ENCODE data around the gene NSFL1C.

Gene NSFL1C

GRCh38 chr20:1491860-1492642, 25.4 kb upstream of the NSFL1C start:
- no peak overlapping the region for H3K27ac Mint-ChIP-seq

GRCh38 chr20:1491281-1491840, 24.7 kb upstream of the NSFL1C start, which contains the start of gene SIRPB2:
Gene SIRPB2 (minus strand): TSS chr20:1491420. CDS start chr20:1491359, 61 bp downstream.
- Mint-ChIP-seq H3K4me1 (ENCODE audit: low read depth) (peaks cover 14% of the 10 kb centered on the region), H3K4me3 (no peak within 1 kb of the TSS), H3K36me3 (ENCODE audit: low read depth) (no peaks in the 10 kb centered on the region), H3K27ac (no peak within 1 kb of the TSS), H3K27me3 (peaks cover 22% of the 10 kb centered on the region), H3K9me3 (no peaks in the 10 kb centered on the region)

More at GRCh38 chr20:1491860-1492642, 25.4 kb upstream of the NSFL1C start:
- Mint-ChIP-seq H3K4me1 (ENCODE audit: low read depth) (peaks cover 14% of the 10 kb centered on the region), H3K36me3 (ENCODE audit: low read depth) (no peaks in the 10 kb centered on the region), H3K4me3 (no peak overlapping the region), H3K9me3 (no peaks in the 10 kb centered on the region), H3K27me3 (peaks cover 25% of the 10 kb centered on the region)

- Mint-ChIP-seq H3K9me3 (no peaks in the 10 kb centered on the region), H3K27ac (no peak overlapping the region), H3K4me3 (no peak overlapping the region), H3K27me3 (peaks cover 21% of the 10 kb centered on the region), H3K4me1 (ENCODE audit: low read depth) (peaks cover 14% of the 10 kb centered on the region), H3K36me3 (ENCODE audit: low read depth) (no peaks in the 10 kb centered on the region)
Observed at GRCh38 chr20:1490643-1491195, 24.1 kb upstream of the NSFL1C start.

- Mint-ChIP-seq H3K36me3 (ENCODE audit: low read depth) (no peaks in the 10 kb centered on the region), H3K4me1 (ENCODE audit: low read depth) (peaks cover 14% of the 10 kb centered on the region), H3K9me3 (no peaks in the 10 kb centered on the region), H3K27ac (no peak overlapping the region), H3K27me3 (peaks cover 23% of the 10 kb centered on the region), H3K4me3 (no peak overlapping the region)
Observed at GRCh38 chr20:1489764-1490436, 23.3 kb upstream of the NSFL1C start.

GRCh38 chr20:1489325-1489724, 22.7 kb upstream of the NSFL1C start:
- no peaks in the 10 kb centered on the region for H3K9me3 Mint-ChIP-seq
- no peaks in the 10 kb centered on the region for H3K36me3 Mint-ChIP-seq (ENCODE audit: low read depth)
- no peak overlapping the region for H3K4me3 Mint-ChIP-seq
- peaks cover 14% of the 10 kb centered on the region for H3K4me1 Mint-ChIP-seq (ENCODE audit: low read depth)
- H3K27ac Mint-ChIP-seq, result no peak overlapping the region
- peaks cover 25% of the 10 kb centered on the region for H3K27me3 Mint-ChIP-seq

- Mint-ChIP-seq H3K4me3 (no peak overlapping the region), H3K9me3 (no peaks in the 10 kb centered on the region)
Observed at GRCh38 chr20:1486566-1486965, 19.9 kb upstream of the NSFL1C start.

GRCh38 chr20:1484438-1485116, 17.9 kb upstream of the NSFL1C start:
- peaks cover 22% of the 10 kb centered on the region for H3K27me3 Mint-ChIP-seq
- no peaks in the 10 kb centered on the region for H3K4me1 Mint-ChIP-seq (ENCODE audit: low read depth)
- H3K27ac Mint-ChIP-seq, result no peak overlapping the region
- no peaks in the 10 kb centered on the region for H3K9me3 Mint-ChIP-seq
- no peak overlapping the region for H3K4me3 Mint-ChIP-seq
- no peaks in the 10 kb centered on the region for H3K36me3 Mint-ChIP-seq (ENCODE audit: low read depth)

More at GRCh38 chr20:1486566-1486965, 19.9 kb upstream of the NSFL1C start:
- peaks cover 27% of the 10 kb centered on the region for H3K27me3 Mint-ChIP-seq
- no peak overlapping the region for H3K27ac Mint-ChIP-seq
- H3K4me1 Mint-ChIP-seq (ENCODE audit: low read depth), result no peaks in the 10 kb centered on the region
- no peaks in the 10 kb centered on the region for H3K36me3 Mint-ChIP-seq (ENCODE audit: low read depth)

GRCh38 chr20:1479831-1480595, 13.4 kb upstream of the NSFL1C start:
- H3K27ac Mint-ChIP-seq, result no peak overlapping the region

GRCh38 chr20:1478566-1478965, 11.9 kb upstream of the NSFL1C start:
- H3K4me3 Mint-ChIP-seq, result no peak overlapping the region
- H3K9me3 Mint-ChIP-seq, result no peaks in the 10 kb centered on the region
- H3K4me1 Mint-ChIP-seq (ENCODE audit: low read depth), result no peaks in the 10 kb centered on the region
- H3K27me3 Mint-ChIP-seq, result peaks cover 4% of the 10 kb centered on the region
- H3K27ac Mint-ChIP-seq, result no peak overlapping the region
- no peaks in the 10 kb centered on the region for H3K36me3 Mint-ChIP-seq (ENCODE audit: low read depth)

More at GRCh38 chr20:1479831-1480595, 13.4 kb upstream of the NSFL1C start:
- Mint-ChIP-seq H3K4me3 (no peak overlapping the region), H3K9me3 (no peaks in the 10 kb centered on the region), H3K27me3 (peaks cover 15% of the 10 kb centered on the region), H3K4me1 (ENCODE audit: low read depth) (no peaks in the 10 kb centered on the region), H3K36me3 (ENCODE audit: low read depth) (no peaks in the 10 kb centered on the region)

- H3K27me3 Mint-ChIP-seq, result peaks cover 4% of the 10 kb centered on the region
- H3K36me3 Mint-ChIP-seq (ENCODE audit: low read depth), result no peaks in the 10 kb centered on the region
- no peaks in the 10 kb centered on the region for H3K4me1 Mint-ChIP-seq (ENCODE audit: low read depth)
- H3K9me3 Mint-ChIP-seq, result no peaks in the 10 kb centered on the region
- H3K27ac Mint-ChIP-seq, result no peak overlapping the region
- H3K4me3 Mint-ChIP-seq, result no peak overlapping the region
Observed at GRCh38 chr20:1477896-1478490, 11.3 kb upstream of the NSFL1C start.

- Mint-ChIP-seq H3K4me3 (no peak overlapping the region), H3K9me3 (no peaks in the 10 kb centered on the region), H3K27ac (no peak overlapping the region), H3K36me3 (ENCODE audit: low read depth) (no peaks in the 10 kb centered on the region), H3K4me1 (ENCODE audit: low read depth) (no peaks in the 10 kb centered on the region), H3K27me3 (peaks cover 4% of the 10 kb centered on the region)
Observed at GRCh38 chr20:1474817-1475603, 8.4 kb upstream of the NSFL1C start.

GRCh38 chr20:1474325-1474724, 7.7 kb upstream of the NSFL1C start:
- H3K4me1 Mint-ChIP-seq (ENCODE audit: low read depth), result no peaks in the 10 kb centered on the region
- H3K9me3 Mint-ChIP-seq, result no peaks in the 10 kb centered on the region
- H3K27ac Mint-ChIP-seq, result no peak overlapping the region
- no peaks in the 10 kb centered on the region for H3K36me3 Mint-ChIP-seq (ENCODE audit: low read depth)
- H3K27me3 Mint-ChIP-seq, result peaks cover 4% of the 10 kb centered on the region
- H3K4me3 Mint-ChIP-seq, result no peak overlapping the region

All from stimulated activated naive CD8-positive, alpha-beta T cell treated with anti-CD3 and anti-CD28 coated beads, Interleukin-15, Interleukin-2, amounts not matched to agents 100 ng/mL and 50 ng/mL, for 24 hours (primary cell).